Right lobe of liver (tissue), 4 donors: ENCODE results near the gene BCL2.

Source experiments
- CTCF ChIP-seq, 4 donors: fragments of 200-600 bp in 3 of 4; fragments of 450-650 bp in 1 of 4; IDR thresholded peaks; one replicate each; pipeline versions ENCODE4 v1.5.1 to v1.8.0; 2016 to 2022; ENCODE audit warnings: antibody characterized with exemption in 4 of 4, mild to moderate bottlenecking in 2 of 4
- POLR2A ChIP-seq: fragments of 450-650 bp; IDR thresholded peaks from one replicate; pipeline ENCODE4 v1.6.1; 2017; ENCODE audit warnings: antibody characterized with exemption, mild to moderate bottlenecking
- donor health status: DM: no; HTN: no; CAD: no.
- donor health status: DM: no; HTN: no; CAD: no.
- donor health status: DM: no; HTN: yes; CAD: no.

DNA sequence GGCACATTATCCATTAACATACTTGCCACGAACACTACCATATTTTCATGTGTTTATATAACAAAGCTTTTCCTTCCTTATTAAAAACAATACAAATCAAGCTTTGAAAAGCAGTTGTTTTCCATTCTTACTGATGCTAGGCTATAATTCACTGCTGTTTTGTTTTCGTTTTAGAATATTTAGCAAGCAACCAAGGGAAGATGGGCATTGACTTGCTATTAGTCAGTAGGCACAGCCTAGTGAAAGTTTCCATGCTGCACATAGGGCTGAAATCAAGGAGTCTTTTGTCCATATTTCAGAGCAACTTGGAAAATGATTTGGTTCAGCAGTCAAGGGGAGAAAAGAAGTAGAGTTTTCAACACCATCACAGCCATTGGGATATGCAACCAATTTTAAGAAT lies 31.3 kb downstream of the BCL2 start:
- TF ChIP-seq POLR2A (no peak), CTCF (IDR thresholded peaks at IDR 0.05) (no peak)
